Measurements from ENCODE around the gene HNRNPU.

- no peak for TF ChIP-seq POLR2A (IDR thresholded peaks at IDR 0.05)
- TF ChIP-seq CTCF (IDR thresholded peaks at IDR 0.05), result no peak
These were observed 14.3 kb upstream of the HNRNPU start for GRCh38 chr1:244878681-244879080.
